HUES48 (cell line): ENCODE measurements around the gene TEAD4.

Experiments used
- H3K27ac ChIP-seq: one replicate; pipeline ENCODE4 v1.7.0; 2013; ENCODE audit warnings: low read depth, low read length, inconsistent platforms
- H3K27me3 ChIP-seq: 2 replicates; pipeline ENCODE4 v1.6.1; 2013; ENCODE audit warnings: mild to moderate bottlenecking, low read length; ENCODE audit not compliant: control insufficient read depth, insufficient read depth
- H3K36me3 ChIP-seq: 2 replicates; pipeline ENCODE4 v1.6.1; 2013; ENCODE audit warnings: low read length; ENCODE audit not compliant: control insufficient read depth, insufficient read depth
- H3K4me1 ChIP-seq: 2 replicates; pipeline ENCODE4 v1.6.1; 2013; ENCODE audit warnings: mild to moderate bottlenecking, low read length; ENCODE audit not compliant: control insufficient read depth, insufficient read depth
- H3K4me3 ChIP-seq: 2 replicates; pipeline ENCODE4 v1.5.1; 2013; ENCODE audit warnings: mild to moderate bottlenecking, low read depth, low read length
- H3K9ac ChIP-seq: 2 replicates; pipeline ENCODE4 v1.6.1; 2013; ENCODE audit warnings: mild to moderate bottlenecking, low read depth, low read length, moderate library complexity
- H3K9me3 ChIP-seq: 2 replicates; pipeline ENCODE4 v1.6.1; 2013; ENCODE audit warnings: low read length; ENCODE audit not compliant: control insufficient read depth, insufficient read depth

The TEAD4 gene

DNA sequence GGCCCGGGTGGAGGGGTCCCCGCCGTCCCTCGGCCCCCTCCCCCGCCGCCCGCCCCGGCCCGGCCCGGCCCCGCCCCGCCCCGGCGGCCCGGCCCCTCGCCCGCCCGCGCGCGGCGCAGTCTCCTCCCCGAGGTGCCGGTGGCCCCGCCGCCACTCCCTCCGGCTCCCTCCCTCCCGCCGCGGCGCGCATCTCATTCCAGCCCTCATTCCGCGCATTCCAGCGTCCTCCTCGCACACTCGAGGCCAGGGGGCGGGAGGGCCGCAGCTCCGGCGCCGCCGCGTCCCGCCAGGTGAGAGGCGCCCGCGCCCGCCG, at the start of gene TEAD4:
TEAD4 (plus strand) TSS at position 206 of the 313 bp plus-strand sequence.
- Histone ChIP-seq H3K36me3 (no peaks in the 10 kb centered on the region), H3K27ac (peak within 1 kb of the TSS; percentile 85)

DNA sequence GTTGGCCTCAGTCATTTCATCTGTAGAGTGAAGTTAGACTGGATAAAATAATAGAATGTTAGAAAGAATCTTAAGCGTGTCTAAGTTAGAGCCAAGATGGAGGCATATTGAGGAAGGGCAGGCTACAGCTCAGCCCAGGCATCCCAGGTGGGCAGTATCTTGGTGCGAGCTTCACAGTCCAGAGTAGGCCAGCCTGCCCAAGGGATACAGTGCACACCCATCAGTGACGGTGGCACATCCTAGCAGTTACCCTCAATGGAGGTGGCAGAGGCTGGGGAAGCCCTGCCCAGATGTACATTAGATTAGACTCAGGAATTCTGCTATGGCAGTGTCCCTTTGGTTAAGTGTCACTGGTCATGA, 47.0 kb upstream of the TEAD4 start:
- no peaks in the 10 kb centered on the region for H3K9me3 ChIP-seq
- H3K4me1 ChIP-seq, result peaks cover 17% of the 10 kb centered on the region
- H3K36me3 ChIP-seq, result peaks cover 4% of the 10 kb centered on the region
- H3K9ac ChIP-seq, result no peak overlapping the region; the same call in 1 of the 2 replicates
- no peaks in the 10 kb centered on the region for H3K27me3 ChIP-seq
- H3K4me3 ChIP-seq, result no peak overlapping the region
- peak overlapping the region; percentile 78 for H3K27ac ChIP-seq

More for the DNA sequence above, at the start of gene TEAD4:
- Histone ChIP-seq H3K4me3 (peak within 1 kb of the TSS; percentile 80), H3K27me3 (peaks cover 12% of the 10 kb centered on the region; the same call in 1 of the 2 replicates), H3K9me3 (no peaks in the 10 kb centered on the region), H3K9ac (peak within 1 kb of the TSS; percentile 84), H3K4me1 (peaks cover 37% of the 10 kb centered on the region)

DNA sequence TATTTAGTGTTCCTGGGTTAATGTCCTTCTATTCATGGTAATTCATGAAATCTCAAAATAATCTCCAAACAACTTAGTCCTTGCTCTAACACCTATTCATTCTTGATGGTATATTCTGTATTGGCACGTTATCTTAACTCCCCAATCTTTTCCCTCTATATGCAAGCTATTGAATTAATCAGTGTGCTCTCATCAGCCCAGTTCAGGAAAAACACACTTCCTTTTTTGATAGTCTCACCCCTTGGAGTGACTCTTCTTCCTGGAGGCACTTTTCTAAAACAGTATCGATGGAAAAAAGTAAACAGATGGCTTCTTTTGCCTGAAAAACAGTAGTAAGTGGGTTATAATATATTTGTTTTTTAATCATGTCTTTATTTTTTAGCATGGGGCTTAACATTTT, 39.9 kb upstream of the TEAD4 start:
- Histone ChIP-seq H3K36me3 (peaks cover 24% of the 10 kb centered on the region), H3K4me3 (no peak overlapping the region), H3K9ac (no peak overlapping the region), H3K27ac (no peak overlapping the region), H3K4me1 (peaks cover 14% of the 10 kb centered on the region), H3K9me3 (no peaks in the 10 kb centered on the region), H3K27me3 (no peaks in the 10 kb centered on the region)

DNA sequence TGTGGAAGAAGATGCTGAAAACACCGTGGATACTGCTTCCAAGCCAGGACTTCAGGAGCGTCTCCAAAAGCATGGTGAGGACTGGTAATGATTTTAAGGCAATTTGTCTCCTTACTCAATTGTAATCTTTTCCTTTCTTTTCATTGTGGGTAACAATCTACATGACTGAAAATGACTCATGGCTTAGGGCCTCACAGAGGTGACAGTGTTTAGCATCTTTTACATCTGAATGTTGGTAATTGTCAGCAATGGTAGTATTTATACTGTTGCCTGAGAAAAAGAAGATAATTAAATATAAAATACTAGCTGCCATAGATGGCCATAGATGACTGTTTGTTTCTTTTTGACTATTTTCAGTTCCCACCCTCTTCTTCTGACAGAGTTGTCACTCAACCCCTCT, 36.9 kb upstream of the TEAD4 start:
- H3K27ac ChIP-seq, result peak overlapping the region; percentile 84
- H3K9me3 ChIP-seq, result no peaks in the 10 kb centered on the region
- H3K9ac ChIP-seq, result no peak overlapping the region
- H3K27me3 ChIP-seq, result no peaks in the 10 kb centered on the region
- peaks cover 14% of the 10 kb centered on the region for H3K4me1 ChIP-seq
- H3K36me3 ChIP-seq, result peaks cover 35% of the 10 kb centered on the region
- 0 out of 2 replicates have a peak overlapping the region, but pooled peaks have one; percentile 12 for H3K4me3 ChIP-seq

DNA sequence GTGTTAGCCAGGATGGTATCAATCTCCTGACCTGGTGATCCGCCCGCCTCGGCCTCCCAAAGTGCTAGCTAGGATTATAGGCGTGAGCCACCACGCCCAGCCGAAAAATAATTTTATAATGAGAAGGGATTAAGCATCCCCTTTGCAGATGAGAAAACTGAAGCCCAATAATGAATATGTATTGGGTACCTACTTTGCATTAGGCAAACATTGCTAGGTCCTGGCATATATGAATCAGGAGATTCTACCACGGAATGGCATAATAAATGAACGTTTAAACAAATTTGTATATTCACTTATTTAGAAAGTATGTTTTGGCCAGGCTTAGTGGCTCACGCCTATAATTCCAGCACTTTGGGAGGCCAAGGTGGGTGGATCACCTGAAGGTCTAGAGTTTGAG, 36.1 kb upstream of the TEAD4 start:
- H3K9me3 ChIP-seq, result no peaks in the 10 kb centered on the region
- H3K36me3 ChIP-seq, result peaks cover 35% of the 10 kb centered on the region
- no peak overlapping the region for H3K4me3 ChIP-seq
- no peaks in the 10 kb centered on the region for H3K27me3 ChIP-seq
- H3K27ac ChIP-seq, result no peak overlapping the region
- peaks cover 14% of the 10 kb centered on the region for H3K4me1 ChIP-seq
- H3K9ac ChIP-seq, result no peak overlapping the region

DNA sequence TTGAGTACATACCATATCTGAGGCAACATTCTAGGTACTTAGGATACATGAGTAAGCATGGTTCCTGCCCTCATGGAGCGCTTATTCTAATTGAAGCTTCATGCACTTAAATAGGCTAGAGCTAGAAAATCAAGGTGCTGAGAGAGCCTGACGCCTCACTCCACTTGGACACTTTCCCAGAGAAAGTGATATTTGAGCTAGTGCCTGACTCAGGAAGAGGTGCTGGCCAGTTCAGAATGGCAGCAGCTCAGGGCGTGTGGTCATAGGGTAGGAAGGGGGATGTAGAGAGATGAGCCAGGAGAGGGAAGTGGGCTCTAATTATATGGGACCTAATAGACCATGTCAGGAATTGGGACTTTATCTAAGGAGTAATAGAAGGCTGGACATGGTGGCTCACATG, 35.2 kb upstream of the TEAD4 start:
- Histone ChIP-seq H3K27ac (no peak overlapping the region), H3K9me3 (no peaks in the 10 kb centered on the region), H3K36me3 (peaks cover 35% of the 10 kb centered on the region), H3K27me3 (no peaks in the 10 kb centered on the region), H3K4me3 (no peak overlapping the region), H3K4me1 (peaks cover 14% of the 10 kb centered on the region), H3K9ac (no peak overlapping the region)

DNA sequence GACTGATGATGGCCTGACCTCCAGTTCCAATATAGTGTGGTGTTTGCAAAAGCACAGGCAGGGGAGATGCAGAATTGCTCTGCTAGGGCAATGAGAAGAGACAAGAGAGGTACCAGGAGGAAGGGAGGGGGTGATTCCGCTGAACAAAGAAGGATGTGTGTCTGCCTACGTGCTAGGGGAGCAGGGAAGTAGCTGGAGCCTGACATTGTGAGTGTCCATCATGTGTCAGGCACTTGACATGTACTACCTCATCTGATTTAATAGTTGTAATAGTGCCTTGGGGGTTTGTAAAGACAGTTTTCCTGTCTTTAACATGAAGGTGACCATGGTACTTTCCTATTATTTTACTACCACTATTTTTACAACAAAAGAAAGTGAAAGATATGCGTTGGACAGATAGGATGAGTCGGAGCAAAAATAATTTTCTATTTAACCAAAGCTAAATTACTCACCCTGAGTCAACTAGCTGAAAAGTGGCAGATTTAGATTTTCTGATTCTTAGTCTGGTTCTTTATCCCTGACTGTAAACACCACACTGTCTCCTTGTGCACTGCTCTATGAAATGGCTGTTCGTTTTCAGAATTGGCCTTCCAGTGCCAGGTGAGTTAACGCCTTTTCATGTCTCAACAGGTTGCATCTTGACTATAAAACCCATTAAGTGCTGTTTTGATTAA, 33.7 kb upstream of the TEAD4 start:
- H3K27ac ChIP-seq, result no peak overlapping the region
- H3K9me3 ChIP-seq, result no peaks in the 10 kb centered on the region
- H3K4me3 ChIP-seq, result no peak overlapping the region
- peaks cover 14% of the 10 kb centered on the region for H3K4me1 ChIP-seq
- no peaks in the 10 kb centered on the region for H3K27me3 ChIP-seq
- H3K9ac ChIP-seq, result no peak overlapping the region
- peaks cover 29% of the 10 kb centered on the region for H3K36me3 ChIP-seq

DNA sequence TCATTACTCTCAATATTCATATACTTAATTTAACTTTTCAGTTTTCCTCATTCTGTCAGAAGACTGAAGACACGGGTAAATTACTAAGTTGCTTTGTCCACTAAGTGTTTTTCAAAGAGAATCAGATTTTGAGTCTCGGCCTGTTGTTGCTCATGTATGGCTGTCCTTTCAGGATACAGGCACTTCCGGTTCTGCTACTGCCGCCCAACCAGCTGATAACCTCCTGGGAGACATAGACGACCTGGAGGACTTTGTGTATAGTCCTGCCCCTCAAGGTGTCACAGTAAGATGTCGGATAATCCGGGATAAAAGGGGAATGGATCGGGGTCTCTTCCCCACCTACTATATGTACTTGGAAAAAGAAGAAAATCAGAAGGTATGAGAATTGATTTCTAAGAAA, 28.3 kb upstream of the TEAD4 start:
- Histone ChIP-seq H3K36me3 (peaks cover 40% of the 10 kb centered on the region), H3K4me1 (no peaks in the 10 kb centered on the region), H3K9ac (no peak overlapping the region), H3K27me3 (no peaks in the 10 kb centered on the region), H3K4me3 (no peak overlapping the region), H3K27ac (no peak overlapping the region), H3K9me3 (no peaks in the 10 kb centered on the region)

DNA sequence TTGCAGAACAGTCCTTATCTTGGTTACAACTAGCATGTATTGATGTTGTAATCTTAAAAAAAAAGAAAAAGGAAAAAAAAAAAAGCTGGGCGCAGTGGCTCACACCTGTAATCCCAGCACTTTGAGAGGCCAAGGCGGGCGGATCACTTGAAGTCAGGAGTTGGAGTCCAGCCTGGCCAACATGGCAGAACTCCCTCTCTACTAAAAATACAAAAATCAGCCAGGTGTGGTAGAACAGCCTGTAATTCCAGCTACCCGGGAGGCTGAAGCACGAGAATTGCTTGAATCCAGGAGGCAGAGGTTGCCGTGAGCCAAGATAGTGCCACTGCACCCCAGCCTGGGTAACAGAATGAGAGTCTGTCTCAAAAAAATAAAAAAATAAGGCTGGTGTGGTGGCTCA, 25.6 kb upstream of the TEAD4 start:
- Histone ChIP-seq H3K4me3 (no peak overlapping the region), H3K27me3 (no peaks in the 10 kb centered on the region), H3K9me3 (no peaks in the 10 kb centered on the region), H3K36me3 (peaks cover 45% of the 10 kb centered on the region), H3K9ac (no peak overlapping the region), H3K4me1 (no peaks in the 10 kb centered on the region), H3K27ac (no peak overlapping the region)

DNA sequence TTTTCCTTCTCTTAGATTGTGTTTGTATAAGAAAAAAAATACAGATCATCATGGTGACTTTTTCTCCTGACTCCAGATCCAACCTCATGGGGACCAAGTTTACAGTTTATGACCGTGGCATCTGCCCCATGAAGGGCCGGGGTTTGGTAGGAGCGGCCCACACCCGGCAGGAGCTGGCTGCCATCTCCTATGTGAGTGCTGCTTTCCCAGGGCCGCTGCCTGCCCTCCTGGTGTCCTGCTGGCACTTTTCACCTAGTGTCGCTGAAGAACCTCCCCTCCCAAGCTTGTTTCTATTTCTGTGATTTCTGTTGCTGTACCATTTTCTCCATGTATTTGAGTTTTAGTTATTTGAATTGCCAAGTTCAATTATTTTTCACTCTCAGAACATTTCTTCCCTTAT, 24.8 kb upstream of the TEAD4 start:
- H3K36me3 ChIP-seq, result peaks cover 52% of the 10 kb centered on the region
- no peaks in the 10 kb centered on the region for H3K27me3 ChIP-seq
- H3K9me3 ChIP-seq, result no peaks in the 10 kb centered on the region
- H3K9ac ChIP-seq, result no peak overlapping the region
- H3K4me1 ChIP-seq, result no peaks in the 10 kb centered on the region
- H3K27ac ChIP-seq, result no peak overlapping the region
- H3K4me3 ChIP-seq, result no peak overlapping the region

DNA sequence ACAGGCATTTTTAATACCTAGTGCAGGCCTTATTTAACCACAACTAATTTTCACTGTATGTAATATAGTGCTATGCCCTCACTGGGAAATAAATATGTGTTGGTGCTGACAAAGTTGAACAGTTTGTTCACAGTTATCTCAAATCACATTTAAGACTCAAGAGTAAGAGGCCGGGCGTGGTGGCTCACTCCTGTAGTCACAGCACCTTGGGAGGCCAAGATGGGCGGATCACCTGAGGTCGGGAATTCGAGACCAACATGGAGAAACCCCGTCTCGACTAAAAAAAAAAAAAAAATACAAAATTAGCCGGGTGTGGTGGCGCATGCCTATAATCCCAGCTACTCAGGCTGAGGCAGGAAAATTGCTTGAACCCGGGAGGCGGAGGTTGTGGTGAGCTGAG, 22.9 kb upstream of the TEAD4 start:
- Histone ChIP-seq H3K9me3 (no peaks in the 10 kb centered on the region), H3K27me3 (no peaks in the 10 kb centered on the region), H3K9ac (no peak overlapping the region), H3K4me3 (no peak overlapping the region), H3K27ac (no peak overlapping the region), H3K4me1 (no peaks in the 10 kb centered on the region), H3K36me3 (peaks cover 58% of the 10 kb centered on the region)
